GM21367 (cell line): Measurements from ENCODE around the gene RAB1A.
A peak's percentile ranks its signal among the peaks of the same experiment; 100 is the strongest.

Source experiments
- ATAC-seq: cut with Tn5 transposase; IDR thresholded peaks from one replicate; pipeline ENCODE4 v1.9.1; 2021; ENCODE audit not compliant: unreplicated experiment

The RAB1A gene

GRCh38 chr2:65062843-65063825, 66.8 kb downstream of the RAB1A start:
- ATAC-seq = no peak

- ATAC-seq = no peak
These were observed 68.0 kb downstream of the RAB1A start for GRCh38 chr2:65061910-65062339.

- no peak for ATAC-seq
These were observed 68.6 kb downstream of the RAB1A start for GRCh38 chr2:65061146-65061909.

GRCh38 chr2:65059071-65059470, 70.8 kb downstream of the RAB1A start:
- no peak for ATAC-seq

- peak; percentile 24 for ATAC-seq
These were observed 72.4 kb downstream of the RAB1A start for GRCh38 chr2:65057391-65058052.

- no peak for ATAC-seq
These were observed 72.9 kb downstream of the RAB1A start for GRCh38 chr2:65057054-65057375.

GRCh38 chr2:65056215-65057053, 73.5 kb downstream of the RAB1A start, which contains the start of gene CEP68:
Gene CEP68 (plus strand): TSS chr2:65056416. CDS start chr2:65069445, 13,029 bp downstream.
- ATAC-seq = peak; percentile 69

GRCh38 chr2:65055422-65056214, 74.3 kb downstream of the RAB1A start:
- peak; percentile 15 for ATAC-seq

GRCh38 chr2:65054749-65055421, 75.0 kb downstream of the RAB1A start:
- no peak for ATAC-seq

- peak; percentile 44 for ATAC-seq
These were observed 76.7 kb downstream of the RAB1A start for GRCh38 chr2:65053199-65053598.

GRCh38 chr2:65050931-65051330, 79.0 kb downstream of the RAB1A start:
- ATAC-seq = no peak

GRCh38 chr2:65049010-65049639, 80.8 kb downstream of the RAB1A start:
- ATAC-seq = no peak

- ATAC-seq = no peak
These were observed 83.1 kb downstream of the RAB1A start for GRCh38 chr2:65046633-65047407.

- ATAC-seq = no peak
These were observed 84.3 kb downstream of the RAB1A start for GRCh38 chr2:65045651-65046050.

- no peak for ATAC-seq
These were observed 85.7 kb downstream of the RAB1A start for GRCh38 chr2:65044097-65044735.

- no peak for ATAC-seq
These were observed 86.9 kb downstream of the RAB1A start for GRCh38 chr2:65043001-65043400.
